GM13976 (cell line): ENCODE results near the gene CNKSR1.

Experiments
- DNase-seq: peaks from one replicate; pipeline ENCODE4 v3.0.0; 2012; ENCODE audit warnings: low spot score
- in situ Hi-C: fragments of 300-500 bp; cut with MboI; formaldehyde crosslinking; loops from one replicate; pipeline ENCODE4 v1.12.0; 2022; ENCODE audit warnings: low sequenced_read_pairs, mixed read lengths, inconsistent platforms; ENCODE audit not compliant: unreplicated experiment
- TF ChIP-seq, protein P1 (sequence below): IDR thresholded peaks from 2 replicates; pipeline ENCODE4 v1.5.1; 2012; ENCODE audit warnings: borderline replicate concordance, mild to moderate bottlenecking; ENCODE audit not compliant: insufficient read depth; ENCODE audit errors: extremely low read depth, missing control alignments, control extremely low read depth

The CNKSR1 gene

DNA sequence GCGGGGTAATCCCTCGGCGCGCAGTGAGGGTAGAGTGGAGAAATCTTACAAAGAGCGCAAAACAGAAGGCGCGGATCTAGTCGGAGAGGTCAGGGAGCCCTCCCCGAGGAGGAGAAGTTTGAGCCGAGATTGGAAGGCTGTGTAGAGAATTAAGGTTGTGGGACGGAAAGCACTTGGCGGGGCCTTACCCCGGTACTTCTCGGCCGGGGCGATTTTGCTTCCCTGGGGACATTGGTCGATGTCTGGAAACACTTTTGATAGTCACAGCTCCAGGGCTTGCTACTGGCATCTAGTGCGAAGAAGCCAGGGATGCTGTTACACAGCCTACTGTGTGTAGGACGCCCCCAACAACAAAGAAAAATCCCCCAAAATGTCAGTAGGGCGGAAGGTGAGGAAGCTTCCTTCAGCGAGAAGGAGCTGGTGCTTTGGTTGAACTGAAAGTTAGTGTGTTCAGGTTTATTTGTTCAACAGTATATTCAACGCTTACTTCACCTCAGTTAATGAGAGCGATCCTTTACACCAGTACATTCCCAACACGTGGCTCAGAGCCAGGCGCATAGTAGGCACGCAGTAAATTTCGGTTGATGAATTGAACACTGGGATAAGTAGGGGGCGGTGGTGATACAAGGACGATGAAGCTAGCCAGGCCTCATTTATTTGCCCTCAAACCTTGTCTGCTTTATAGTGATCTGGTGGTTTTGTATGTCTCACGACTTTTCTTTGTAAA, 57.5 kb downstream of the CNKSR1 start:
- TF ChIP-seq, protein P1, sequence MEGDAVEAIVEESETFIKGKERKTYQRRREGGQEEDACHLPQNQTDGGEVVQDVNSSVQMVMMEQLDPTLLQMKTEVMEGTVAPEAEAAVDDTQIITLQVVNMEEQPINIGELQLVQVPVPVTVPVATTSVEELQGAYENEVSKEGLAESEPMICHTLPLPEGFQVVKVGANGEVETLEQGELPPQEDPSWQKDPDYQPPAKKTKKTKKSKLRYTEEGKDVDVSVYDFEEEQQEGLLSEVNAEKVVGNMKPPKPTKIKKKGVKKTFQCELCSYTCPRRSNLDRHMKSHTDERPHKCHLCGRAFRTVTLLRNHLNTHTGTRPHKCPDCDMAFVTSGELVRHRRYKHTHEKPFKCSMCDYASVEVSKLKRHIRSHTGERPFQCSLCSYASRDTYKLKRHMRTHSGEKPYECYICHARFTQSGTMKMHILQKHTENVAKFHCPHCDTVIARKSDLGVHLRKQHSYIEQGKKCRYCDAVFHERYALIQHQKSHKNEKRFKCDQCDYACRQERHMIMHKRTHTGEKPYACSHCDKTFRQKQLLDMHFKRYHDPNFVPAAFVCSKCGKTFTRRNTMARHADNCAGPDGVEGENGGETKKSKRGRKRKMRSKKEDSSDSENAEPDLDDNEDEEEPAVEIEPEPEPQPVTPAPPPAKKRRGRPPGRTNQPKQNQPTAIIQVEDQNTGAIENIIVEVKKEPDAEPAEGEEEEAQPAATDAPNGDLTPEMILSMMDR: peak; percentile 21
- DNase-seq: peak; percentile 46
- in situ Hi-C loops: no loop called here

DNA sequence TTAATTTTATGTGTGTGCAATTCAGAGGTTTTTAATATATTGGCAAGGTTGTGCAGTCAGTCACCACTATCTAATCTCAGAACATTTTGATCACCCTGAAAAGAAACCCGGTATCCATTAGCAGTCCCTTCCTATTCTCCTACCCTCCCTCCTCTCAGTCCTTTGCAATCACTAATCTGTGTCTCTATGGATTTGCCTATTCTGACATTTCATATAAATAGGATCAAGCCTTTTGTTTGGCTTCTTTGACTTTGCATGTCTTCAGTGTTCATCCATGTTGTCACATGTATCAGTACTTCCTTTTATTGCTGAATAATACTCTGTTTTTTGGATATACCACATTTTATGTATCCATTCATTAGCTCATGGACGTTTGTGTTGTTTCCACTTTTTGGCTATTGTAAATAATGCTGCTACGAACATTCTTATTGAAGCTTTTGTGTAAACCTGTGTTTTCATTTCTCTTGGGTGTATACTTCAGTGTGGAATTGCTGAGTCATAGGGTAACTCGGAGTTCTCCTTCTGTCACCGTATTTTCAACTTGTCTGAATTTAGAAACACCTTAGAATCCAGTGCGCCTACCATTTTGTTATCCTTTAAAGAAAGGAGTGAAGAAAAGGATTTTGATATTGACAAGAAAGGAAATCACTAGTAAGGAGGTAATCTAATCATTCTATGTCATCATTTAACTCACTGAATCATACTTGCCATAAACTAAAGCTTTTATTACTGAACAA, 60.1 kb downstream of the CNKSR1 start:
- TF ChIP-seq, protein P1: no peak
- DNase-seq: no peak
- in situ Hi-C loops: no loop called here
